Subcutaneous adipose tissue (tissue), 4 donors: ENCODE results near the gene PPP1R16B. TPM values are rescaled to one million over a fixed set of nuclear protein-coding genes. Genes with fewer than 3 reads are reported as not detected.

ENCODE experiments used
- CTCF ChIP-seq: fragments of 450-650 bp; IDR thresholded peaks from one replicate; pipeline ENCODE4 v1.5.1; 2016; ENCODE audit warnings: low read depth, mild to moderate bottlenecking, control low read depth, antibody characterized with exemption, moderate library complexity
- total RNA-seq, 4 donors: library from RNA; depleted of rRNA; stranded (reverse); fragments of >200 nt; gene quantifications; one replicate each; pipeline ENCODE4 v1.1.0, GENCODE V29; 2016

The PPP1R16B gene
- total RNA-seq, 4 donors from 2014 or later, result 3.1 to 37.3 (median 4.9) TPM

DNA sequence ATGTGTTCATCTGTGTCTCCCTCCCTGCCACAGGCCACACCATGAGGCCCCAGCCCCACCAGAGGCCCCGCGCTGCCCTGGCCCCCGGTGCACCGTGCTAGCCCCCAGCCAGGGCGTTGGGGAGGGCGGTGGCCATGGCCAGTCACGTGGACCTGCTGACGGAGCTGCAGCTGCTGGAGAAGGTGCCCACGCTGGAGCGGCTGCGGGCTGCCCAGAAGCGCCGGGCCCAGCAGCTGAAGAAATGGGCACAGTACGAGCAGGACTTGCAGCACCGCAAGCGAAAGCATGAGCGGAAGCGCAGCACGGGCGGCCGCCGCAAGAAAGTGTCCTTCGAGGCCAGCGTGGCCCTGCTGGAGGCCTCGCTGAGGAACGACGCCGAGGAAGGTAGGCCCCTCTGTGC, 30.3 kb downstream of the PPP1R16B start:
- TF ChIP-seq CTCF, result no peak

GRCh38 chr20:38836991-38837390, 31.5 kb downstream of the PPP1R16B start:
- TF ChIP-seq CTCF, result no peak

- no peak for TF ChIP-seq CTCF
Measured at GRCh38 chr20:38838326-38838725, 32.8 kb downstream of the PPP1R16B start.

DNA sequence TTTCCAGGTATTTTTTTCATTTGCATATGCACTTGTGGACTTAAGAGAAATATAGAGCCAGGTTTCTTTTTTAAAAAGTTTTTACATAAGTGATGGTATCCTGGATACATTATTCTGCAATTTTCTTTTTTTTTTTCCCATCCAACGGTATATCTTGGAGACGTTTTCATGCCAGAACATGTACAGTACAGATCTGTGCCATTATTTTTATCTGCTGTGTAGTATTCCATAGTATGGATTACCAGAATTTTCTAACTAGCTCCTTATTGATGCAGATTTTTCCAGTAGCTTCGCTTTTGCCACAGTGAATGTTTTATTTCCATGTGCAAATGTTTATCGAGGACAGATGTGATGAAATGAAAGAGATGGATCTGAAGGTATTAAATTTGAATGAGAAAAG, 34.1 kb downstream of the PPP1R16B start:
- no peak for TF ChIP-seq CTCF

DNA sequence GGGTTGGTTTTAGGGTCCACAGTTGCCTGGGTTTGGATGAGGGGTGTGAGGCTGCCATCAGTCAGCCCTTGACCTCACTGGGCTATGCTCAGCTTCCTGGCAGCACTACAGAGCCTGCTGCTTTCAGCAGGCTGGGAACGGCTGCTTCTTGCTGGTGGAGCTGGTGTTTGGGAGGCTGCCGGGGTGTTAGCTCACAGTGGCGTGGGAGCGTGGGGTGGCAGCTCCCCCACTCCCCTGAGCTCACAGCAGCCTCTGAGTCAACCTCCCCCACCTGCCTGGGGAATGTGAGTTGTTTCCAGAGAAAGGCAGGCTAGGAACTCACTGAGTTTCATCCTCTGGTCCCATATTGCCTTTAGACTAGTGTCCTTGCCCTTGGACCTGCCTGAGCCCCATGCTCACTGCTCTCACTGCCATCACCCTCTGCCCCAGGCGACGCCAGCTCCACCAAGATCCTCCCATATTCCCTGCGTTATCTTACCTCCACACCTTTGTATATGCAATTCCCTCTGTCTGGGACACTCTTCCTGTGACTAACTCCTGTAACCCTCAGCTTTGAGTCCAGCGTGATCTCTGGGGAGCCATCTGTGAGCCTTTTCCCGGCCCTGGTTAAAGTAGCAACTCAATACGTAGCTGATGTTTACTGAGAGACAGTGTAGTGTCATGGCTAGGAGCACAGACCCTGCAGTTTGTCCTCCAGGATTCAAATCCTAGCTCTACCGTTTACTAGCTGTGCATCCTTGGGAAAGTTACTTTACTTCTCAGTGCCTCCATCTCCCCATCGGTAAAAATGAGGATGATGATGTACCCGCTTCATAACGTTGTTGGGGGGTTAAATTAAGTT, 34.8 kb downstream of the PPP1R16B start:
- TF ChIP-seq CTCF, result no peak

DNA sequence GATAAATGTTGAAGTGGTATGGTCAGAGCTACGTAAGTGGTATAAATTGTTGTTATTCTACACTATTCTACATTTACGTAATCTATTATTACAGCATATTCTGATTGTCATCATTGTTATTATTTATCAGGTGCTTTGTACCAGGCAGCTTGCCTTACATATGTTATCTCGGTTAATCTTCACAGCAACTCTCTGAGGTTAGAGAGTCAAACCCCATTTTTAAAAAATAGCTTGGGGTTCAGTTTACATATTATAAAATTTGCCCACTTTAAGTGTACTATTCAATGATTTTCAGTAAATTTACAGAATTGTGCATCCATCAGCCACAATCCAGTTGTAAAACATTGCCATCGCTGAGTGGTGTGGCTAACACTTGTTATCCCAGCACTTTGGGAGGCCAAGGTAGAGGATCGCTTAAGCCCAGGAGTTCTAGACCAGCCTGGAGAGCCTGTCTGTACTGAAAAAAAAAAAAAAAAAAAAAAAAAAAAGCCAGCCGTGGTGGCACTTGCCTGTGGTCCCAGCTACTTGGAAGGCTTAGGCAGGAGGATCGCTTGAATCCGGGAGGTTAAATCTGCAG, 35.5 kb downstream of the PPP1R16B start:
- TF ChIP-seq CTCF, result no peak

- TF ChIP-seq CTCF, result no peak
Measured at GRCh38 chr20:38841570-38841969, 36.1 kb downstream of the PPP1R16B start.
